Sciatic nerve (tissue), 2 donors: ENCODE measurements around the gene NSD1. TPM values are rescaled to one million over a fixed set of nuclear protein-coding genes. Genes with fewer than 3 reads are reported as not detected.

Experiments used
- ATAC-seq: fragments of 200-7000 bp; cut with Tn5 transposase; one replicate; pipeline ENCODE4 v1.9.1; 2020; ENCODE audit warnings: mild to moderate bottlenecking, moderate library complexity
- DNase-seq: peaks from one replicate; pipeline ENCODE4 v3.0.0-alpha.2; 2020; ENCODE audit warnings: low spot score
- intact Hi-C: fragments of 100-400 bp; cut with DNase I; formaldehyde crosslinking; loops from one replicate; pipeline ENCODE4 v1.14.2; 2022
- total RNA-seq: library from RNA; stranded (reverse); fragmentation: NEBNext Ultra II Directional; extraction: Animal tissue kit (Norgen Biotek cat#: 25700); gene quantifications from one replicate; pipeline ENCODE4 v1.2.1, GENCODE V29; 2021
- donor health status: DM: no; HTN: no; CAD: no.
- donor health status: DM: no; HTN: no; CAD: no.

NSD1 gene
- total RNA-seq, 1 donor from 2014 or later = 112 TPM

DNA sequence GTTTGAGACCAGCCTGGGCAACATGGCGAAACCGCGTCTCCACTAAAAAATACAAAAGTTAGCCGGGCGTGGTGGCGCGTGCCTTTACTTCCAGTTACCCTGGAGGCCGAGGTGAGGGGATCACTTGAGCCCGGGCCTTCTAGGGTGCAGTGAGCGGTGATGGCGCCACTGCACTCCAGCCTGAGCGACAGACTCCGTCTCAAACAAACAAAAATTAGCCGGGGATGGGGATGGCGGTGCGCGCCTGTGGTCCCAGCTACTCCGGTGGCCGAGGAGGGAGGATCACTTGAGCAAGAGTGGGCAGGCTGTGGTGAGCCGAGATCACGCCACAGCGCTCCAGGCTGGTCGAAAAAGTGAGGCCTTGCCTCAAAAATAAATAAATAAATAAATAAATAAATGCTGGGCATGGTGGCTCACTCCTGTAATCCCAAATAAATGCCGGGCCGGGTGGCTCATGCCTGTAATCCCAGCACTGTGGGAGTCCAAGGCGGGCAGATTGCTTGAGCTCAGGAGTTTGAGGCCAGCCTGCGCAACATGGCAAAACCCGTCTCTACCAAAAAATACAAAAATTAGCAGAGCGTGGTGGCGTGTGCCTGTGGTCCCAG, 16.0 kb upstream of the NSD1 start:
- no peak for DNase-seq
- ATAC-seq = no peak
- intact Hi-C loops = no loop called here

DNA sequence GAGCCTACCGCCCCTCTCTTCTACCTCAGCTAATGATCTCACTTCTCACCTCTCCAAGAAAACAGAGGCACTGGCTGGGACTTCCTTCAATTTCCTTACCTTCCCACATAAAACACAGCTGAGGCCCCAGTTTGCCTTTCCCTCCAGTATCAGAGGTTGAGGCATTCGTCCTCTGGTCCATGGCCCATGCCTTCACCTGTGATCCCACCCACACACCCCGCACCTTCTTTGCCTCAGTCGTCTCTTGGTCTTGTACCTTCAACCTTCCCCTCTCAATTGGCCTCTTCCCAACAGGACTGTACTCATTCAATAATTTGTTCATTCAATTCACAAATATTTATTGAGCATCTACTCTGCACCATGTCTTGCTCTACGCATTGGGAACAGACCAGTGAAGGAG, 11.0 kb upstream of the NSD1 start:
- DNase-seq = no peak
- ATAC-seq = no peak
- intact Hi-C loops = no loop called here

DNA sequence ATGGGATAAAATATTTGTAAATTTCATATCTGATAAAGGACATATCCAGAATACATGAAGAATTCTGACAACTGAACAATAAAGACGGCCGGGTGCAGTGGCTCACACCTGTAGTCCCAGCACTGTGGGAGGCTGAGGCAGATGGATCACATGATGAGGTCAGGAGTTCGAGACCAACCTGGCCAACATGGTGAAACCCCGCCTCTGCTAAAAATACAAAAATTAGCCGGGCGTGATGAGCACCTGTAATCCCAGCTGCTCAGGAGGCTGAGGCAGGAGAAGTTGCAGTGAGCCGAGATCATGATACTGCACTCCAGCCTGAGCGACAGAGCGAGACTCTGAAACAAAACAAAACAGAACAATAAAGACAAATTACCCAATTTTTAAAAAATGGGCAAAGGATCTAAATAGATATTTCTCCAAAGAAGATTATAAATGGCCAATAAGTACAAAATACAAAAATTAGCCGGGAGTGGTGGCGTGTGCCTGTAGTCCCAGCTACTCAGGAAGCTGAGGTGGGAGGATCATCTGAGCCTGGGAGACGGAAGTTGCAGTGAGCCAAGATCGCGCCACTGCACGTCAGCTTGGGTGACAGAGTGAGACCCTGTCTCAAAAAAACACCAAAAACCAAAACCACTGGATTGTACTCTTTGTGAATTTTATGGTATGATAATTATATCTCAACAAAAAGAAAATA, 9.6 kb upstream of the NSD1 start:
- ATAC-seq = no peak
- intact Hi-C loops = no loop called here
- DNase-seq = no peak

DNA sequence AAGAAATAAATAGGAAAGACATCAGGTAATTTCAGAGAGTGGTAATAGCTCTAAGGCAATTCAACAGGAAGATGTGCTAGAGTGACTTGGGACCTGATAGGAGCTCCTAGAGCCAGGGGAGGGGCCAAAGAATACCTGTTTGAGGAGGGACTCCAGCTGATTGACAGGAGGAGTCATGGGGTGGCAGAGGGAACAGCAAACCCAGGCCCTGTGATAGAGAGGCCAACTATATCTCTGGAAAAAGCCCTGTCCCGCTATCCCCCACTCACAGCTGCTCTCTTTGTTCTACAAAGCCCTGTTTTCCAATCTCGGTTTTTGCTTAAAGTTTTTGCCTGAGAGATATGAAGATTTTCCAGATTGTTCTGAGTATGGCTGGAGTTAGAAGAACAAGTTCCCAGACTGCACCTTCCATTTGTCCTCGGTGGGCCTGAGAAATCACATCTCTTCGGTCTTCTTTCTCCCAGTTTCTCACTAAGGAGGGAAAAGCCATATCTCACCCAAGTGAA, 9.0 kb upstream of the NSD1 start:
- no peak for DNase-seq
- intact Hi-C loops = no loop called here
- no peak for ATAC-seq

DNA sequence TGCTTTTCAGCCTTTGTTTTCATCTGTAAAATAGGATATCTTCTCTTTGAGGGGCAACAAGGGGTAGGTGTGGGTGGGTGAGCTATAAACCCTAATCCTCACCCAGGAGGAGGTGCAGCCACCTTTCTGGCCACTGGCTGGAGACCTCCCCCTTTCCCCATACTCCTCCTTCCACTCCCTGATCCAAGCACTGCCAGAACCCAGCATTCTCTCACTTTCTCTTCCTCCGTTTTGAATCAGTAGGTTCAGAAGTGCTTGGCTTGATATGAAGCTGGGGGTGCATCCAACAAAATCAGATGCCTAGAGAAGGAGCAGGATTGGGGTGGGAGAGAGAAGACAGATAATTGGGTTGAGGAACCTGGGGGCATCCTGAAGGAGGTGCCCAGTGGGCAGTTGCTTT, 6.8 kb upstream of the NSD1 start:
- intact Hi-C loops = loop anchor here (5.0 kb wide), 1 partner anchor 176 kb away; the partner anchor contains the start of genes PRELID1 and RAB24
- no peak for DNase-seq
- no peak for ATAC-seq

DNA sequence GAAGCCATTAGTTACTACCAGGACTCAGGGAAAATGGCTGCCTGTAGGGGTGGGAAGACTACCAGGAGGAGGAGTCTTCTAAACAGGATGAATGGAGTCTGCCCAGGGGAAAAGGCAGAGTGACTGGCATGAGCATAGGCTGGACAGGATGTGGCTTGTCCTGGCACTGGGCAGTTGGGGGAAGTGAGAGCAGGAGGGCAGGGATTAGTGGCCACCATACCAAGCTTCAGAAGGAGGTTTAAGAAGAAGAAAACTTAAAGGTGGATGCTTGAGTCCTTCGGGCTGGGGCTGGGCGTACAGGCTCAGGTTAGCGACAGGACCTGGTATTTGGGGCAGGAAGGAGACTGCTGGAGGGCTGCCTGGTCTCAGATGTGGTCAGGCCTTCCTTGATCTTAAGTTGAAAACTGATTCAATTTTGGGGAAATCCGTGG, 5.0 kb upstream of the NSD1 start:
- DNase-seq (peak; percentile 42), ATAC-seq (no peak)
- intact Hi-C loops = loop anchor here (5.0 kb wide), 1 partner anchor 174 kb away; the partner anchor contains the start of genes PRELID1 and RAB24

DNA sequence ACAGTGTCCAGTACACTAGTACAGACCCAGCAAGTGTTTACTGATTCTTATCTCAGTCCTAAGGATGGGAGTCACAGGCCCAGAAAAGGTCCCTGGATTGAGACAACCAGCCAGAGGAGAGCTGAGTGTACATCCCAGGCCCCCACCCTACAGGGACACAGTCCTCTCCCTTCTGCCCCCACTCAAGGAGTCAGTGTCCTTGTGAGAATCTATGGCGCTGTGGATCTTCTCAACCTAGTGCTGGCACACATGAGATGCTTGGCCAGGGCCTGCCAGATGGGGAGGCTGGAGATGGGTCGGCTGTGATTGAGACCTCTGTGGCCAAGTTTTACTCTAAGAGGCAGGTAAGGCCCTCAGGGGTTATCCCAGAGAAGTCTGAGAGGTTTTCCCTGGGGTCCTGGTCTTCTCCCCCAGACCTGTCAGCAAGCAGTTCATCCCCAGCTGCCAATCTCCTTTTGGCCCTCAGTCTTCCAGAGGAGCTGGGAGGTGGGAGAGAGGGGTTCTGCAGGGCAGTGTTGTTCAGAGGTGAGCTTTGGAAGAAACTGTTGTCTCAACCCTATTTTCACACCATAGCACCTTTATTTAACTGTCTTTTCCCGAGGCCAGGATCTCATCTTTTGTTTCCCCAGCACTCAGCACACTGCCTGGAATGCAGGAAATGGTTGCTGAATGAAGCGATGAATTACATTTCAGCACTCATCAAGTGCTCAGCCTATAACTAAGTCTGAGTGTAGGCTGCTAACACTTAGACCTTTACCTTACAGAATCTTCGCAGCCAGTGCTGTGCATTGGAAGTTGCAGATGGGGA, 3.2 kb upstream of the NSD1 start:
- DNase-seq (no peak), ATAC-seq (no peak)
- intact Hi-C loops = no loop called here

DNA sequence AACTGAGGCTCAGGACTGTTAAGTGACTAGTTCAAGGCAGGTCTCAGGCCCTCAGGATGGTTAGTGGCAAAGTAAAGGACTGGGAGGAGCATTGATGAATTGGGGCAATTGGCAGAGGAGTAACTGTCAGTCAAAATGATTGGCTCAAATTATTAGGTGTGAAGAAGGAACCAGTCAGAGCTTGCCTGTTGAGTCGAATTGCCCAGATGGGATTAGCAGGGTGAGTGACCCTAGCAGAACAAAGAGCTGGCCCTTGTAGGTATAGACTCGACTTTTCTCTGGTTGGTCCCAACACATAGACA, 2.6 kb upstream of the NSD1 start:
- ATAC-seq (no peak), DNase-seq (no peak)
- intact Hi-C loops = no loop called here

DNA sequence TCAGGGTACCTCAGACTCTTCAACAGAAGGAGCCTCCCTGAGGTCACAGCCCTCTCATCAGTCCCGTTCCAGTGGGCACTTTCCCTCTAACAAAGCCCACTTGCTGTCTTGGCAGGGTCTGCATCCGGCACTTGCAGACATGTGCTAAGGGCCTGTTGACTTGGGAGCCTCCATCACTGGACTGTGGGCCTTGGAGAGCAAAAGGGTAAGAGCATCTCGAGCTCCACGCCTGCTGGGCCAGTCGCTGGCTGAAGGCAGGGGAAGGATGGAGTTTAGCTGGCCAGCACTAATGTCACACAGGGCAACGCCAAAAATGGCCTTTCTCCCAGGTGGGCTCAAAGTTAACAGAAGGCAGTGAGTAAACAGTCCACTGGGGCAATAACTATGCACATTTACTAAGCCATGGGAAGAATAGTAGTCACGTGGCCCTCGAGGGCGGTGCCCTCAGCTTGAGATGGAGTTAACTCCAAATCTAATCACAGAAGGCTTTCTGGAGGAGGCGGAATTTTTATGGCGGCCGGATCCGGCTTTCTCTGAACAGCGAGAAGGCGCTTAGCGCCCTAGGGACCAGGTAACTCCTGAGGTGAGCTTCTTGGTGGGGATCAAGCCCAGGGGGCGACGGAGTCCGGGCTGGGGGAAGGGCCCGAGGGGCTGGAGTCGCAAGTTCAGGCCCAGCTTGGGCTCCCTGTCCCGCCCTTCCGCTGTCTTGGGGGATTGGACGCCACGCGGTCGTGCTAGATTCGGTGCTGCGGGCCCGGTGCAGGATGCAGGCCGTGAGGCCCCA, 2.0 kb upstream of the NSD1 start:
- no peak for DNase-seq
- ATAC-seq = no peak
- intact Hi-C loops = no loop called here

DNA sequence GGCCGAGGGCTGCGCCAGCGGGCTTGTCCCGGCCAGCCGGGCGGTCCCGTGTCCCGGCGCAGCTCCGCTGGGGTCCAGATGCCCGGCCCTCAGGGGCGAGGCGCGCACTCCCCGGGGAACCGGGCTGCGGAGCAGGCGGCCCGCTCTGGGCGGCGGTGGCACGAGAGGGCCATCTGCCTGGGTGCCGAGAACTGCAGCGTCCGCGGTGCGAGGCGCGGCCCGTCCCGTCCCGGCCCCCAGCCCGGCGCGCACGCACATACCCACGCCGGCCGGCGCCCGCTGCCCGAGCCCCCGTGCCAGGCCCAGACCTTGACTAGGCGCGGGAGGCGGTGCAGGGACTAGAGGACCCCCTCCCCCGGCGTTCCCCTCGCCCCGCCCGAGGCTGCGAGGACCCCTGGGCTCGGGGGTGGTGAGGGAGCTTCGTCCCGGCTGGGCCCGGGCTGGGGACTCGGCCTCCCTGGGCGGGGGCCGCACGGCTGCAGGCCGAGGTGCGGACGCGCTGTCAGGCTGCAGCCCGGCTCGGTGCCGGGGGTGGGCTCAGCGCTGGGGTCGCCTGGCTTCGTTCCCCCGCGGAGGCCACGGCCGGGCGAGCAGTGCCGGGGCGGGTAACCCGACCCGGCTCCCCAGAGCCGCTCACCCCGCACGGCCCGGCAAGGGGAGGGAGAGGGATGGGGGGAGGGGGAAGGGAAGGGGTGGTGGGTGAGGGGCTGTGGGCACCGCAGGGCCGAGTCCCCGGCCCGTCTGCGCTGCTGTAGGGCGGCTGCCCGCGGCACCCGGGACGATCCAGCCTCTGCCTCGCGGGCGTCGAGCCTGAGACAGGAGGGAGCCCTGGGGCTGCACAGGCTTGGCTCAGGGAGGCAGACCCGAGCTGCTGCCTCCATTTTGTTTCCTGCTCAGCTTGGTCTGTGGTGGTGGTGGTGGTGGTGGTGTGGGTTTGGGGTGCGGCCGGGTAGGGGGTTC, 1.2 kb upstream of the NSD1 start:
- intact Hi-C loops = no loop called here
- ATAC-seq = peak; percentile 60
- peak; percentile 67 for DNase-seq

DNA sequence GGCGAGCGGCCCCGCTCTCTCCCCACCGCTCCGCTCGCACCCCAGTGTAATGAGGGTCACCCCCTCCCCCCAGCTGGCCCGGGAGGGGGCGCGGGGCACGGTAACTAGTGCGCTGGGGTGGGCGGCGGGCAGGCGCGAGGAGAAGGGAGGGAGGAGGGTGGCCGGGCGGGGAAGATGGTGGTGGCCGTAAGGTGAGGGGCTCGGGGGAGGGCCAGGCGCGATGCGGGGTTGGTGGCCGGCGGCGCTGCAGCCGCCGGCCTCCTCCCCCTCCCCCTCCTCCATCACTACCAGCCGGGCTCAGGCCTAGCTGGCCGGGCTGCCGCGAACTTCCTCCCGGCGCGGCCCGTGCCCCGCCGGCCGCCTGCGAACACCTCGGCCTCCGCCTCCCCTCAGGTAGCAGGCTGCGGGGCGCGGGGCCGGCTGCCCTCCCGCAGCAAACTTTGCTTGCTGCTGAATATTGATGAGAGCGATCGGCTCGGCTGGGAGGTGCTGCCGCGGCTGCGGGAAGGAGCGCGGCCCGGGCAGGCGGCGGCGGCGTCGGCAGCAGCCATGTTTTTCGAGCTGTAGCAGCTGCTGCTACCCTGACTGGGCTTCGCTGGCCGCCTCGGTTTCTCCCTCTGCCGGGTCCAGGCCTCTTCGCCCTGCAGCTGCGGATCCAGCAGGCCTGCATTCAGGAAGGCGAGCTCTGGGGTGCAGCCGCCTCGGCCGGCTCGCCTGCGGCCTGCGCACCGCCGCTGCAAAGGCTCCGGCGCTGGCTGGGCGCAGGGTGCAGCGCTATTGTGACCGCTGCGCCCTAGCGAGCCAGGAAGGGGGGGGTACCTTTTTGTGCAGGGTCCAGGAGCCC, 502 bp downstream of the NSD1 start:
- no peak for DNase-seq
- ATAC-seq = peak; percentile 13
- intact Hi-C loops = no loop called here

DNA sequence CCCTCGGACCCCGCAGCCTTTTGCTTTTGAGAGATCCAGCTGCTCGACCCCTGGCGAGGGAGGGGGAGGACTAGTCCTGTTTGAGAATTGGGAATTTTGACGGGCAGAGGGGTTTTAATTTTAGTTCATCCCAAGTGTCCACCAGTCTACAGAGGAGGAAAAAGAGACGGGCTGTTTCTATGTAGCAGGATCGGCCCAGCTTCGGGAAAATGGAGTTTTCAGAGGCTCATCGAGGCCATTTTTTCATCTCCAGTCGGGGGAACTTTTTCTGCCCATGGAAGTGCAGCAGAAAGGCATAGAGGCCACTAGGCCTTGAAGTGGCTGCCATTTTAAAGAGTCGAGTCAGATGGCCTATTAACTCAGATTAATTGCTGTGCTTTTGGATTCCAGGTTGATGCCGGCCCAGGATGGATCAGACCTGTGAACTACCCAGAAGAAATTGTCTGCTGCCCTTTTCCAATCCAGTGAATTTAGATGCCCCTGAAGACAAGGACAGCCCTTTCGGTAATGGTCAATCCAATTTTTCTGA, 1.2 kb downstream of the NSD1 start:
- DNase-seq (no peak), ATAC-seq (no peak)
- intact Hi-C loops = no loop called here

DNA sequence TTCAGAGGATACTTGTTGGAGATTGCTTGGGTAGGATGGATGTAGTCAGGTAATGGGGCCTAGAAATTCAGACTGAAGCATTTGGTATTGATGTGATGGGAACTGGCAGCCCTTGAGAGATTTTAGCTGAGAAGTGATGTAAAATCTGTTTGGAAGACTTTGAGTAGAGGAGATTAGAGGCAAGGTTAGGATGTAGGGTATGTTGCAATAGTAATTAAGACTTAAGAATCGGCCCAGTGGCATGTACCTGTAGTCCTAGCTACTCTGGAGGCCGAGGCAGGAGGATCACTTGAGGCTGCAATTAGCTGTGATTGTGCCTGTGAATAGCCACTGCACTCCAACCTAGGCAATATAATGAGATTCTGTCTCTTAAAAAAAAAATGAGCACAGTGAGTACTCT, 6.7 kb downstream of the NSD1 start:
- DNase-seq (no peak), ATAC-seq (no peak)
- intact Hi-C loops = no loop called here

DNA sequence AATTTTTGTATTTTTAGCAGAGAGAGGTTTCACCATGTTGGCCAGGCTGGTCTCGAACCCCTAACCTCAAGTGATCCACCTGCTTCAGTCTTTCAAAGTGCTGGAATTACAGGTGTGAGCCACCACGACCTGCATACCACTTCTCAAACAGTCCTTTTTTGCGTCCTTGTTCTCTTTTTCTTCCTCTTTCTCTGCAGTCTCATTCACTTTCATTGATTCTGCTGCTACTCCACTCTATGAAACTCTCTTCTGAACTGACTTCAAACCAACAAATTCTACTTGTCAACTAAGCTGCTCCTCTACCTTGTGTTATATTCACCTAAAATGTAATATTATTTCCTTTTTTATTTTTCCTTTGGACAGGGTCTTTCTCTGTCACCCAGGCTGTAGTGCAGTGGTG, 7.9 kb downstream of the NSD1 start:
- ATAC-seq (no peak), DNase-seq (no peak)
- intact Hi-C loops = no loop called here

DNA sequence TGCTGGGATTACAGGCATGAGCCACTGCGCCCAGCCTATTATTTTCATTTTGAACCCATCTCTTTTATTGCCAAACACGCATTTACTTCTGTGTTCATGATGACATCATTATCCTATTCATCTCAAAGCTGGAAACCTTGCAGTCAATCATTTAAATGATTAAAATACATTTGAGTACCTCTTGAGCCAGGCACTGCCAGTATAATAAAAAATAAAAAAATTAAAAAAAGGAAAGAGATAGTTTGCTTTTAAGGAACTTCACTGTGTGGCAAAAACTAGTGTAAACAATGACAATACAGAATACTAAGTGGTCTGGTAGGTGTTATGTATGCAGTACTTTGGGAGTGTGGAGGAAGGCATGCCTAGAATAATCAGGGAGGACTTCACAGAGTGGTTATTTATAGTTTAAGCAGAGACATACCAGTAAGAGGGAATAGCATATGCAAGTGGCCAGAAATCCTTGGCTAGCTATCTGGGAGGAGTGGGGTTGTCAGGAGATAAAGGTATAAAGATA, 8.6 kb downstream of the NSD1 start:
- ATAC-seq (no peak), DNase-seq (no peak)
- intact Hi-C loops = no loop called here

DNA sequence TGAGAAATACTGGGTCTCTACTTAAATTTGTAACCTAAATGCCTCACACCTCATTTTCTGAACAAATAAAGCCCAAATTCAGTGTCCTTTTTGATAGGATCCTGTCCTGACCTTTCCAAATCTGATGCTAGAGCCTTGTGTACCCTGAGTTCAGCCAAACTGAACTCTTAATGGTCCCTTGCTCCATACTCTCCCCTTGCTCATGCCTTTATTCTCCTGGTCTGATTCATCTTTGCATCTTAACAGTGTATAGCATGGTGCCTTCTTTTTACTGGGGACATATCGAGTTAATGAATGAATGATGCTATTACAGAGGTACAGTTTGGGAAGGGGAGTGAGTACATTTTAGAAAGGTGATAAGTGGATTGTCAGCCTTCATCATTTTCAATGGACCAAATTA, 9.2 kb downstream of the NSD1 start:
- no peak for ATAC-seq
- no peak for DNase-seq
- intact Hi-C loops = no loop called here
